Measurements from ENCODE around the gene PLCL1.

PLCL1 gene

GRCh38 chr2:198073253-198073652 is 268.9 kb downstream of the PLCL1 start:
- no peak for DNase-seq

- no peak for DNase-seq
These were observed 273.1 kb downstream of the PLCL1 start for GRCh38 chr2:198077477-198077876.

- no peak for DNase-seq
These were observed 276.7 kb downstream of the PLCL1 start for GRCh38 chr2:198080879-198081765.

- no peak for DNase-seq
These were observed 279.8 kb downstream of the PLCL1 start for GRCh38 chr2:198084156-198084555.

- no peak for DNase-seq
These were observed 291.6 kb downstream of the PLCL1 start for GRCh38 chr2:198096002-198096401.

GRCh38 chr2:198096965-198097364 is 292.6 kb downstream of the PLCL1 start:
- DNase-seq, result no peak

GRCh38 chr2:198097630-198098029 is 293.2 kb downstream of the PLCL1 start:
- DNase-seq, result no peak

- no peak for DNase-seq
These were observed 294.0 kb downstream of the PLCL1 start for GRCh38 chr2:198098386-198098785.

- DNase-seq, result no peak
These were observed 294.5 kb downstream of the PLCL1 start for GRCh38 chr2:198098918-198099317.

- no peak for DNase-seq
These were observed 296.0 kb downstream of the PLCL1 start for GRCh38 chr2:198100346-198100745.

- DNase-seq, result no peak
These were observed 297.3 kb downstream of the PLCL1 start for GRCh38 chr2:198101688-198102087.

- DNase-seq, result no peak
These were observed 297.7 kb downstream of the PLCL1 start for GRCh38 chr2:198102120-198102519.

GRCh38 chr2:198102856-198103255 is 298.5 kb downstream of the PLCL1 start:
- no peak for DNase-seq

GRCh38 chr2:198106621-198107385 is 302.4 kb downstream of the PLCL1 start:
- no peak for DNase-seq

GRCh38 chr2:198113316-198113715 is 308.9 kb downstream of the PLCL1 start:
- DNase-seq, result no peak

- no peak for DNase-seq
These were observed 309.7 kb downstream of the PLCL1 start for GRCh38 chr2:198114064-198114463.

- no peak for DNase-seq
These were observed 310.8 kb downstream of the PLCL1 start for GRCh38 chr2:198115201-198115600.

- DNase-seq, result no peak
These were observed 312.4 kb downstream of the PLCL1 start for GRCh38 chr2:198116756-198117155.

GRCh38 chr2:198117406-198118041 is 313.1 kb downstream of the PLCL1 start:
- no peak for DNase-seq

GRCh38 chr2:198127627-198128026 is 323.2 kb downstream of the PLCL1 start:
- DNase-seq, result peak; percentile 64

- no peak for DNase-seq
These were observed 325.2 kb downstream of the PLCL1 start for GRCh38 chr2:198129609-198130008.

GRCh38 chr2:198134293-198134955 is 330.0 kb downstream of the PLCL1 start:
- DNase-seq, result no peak

- no peak for DNase-seq
These were observed 331.1 kb downstream of the PLCL1 start for GRCh38 chr2:198135481-198135934.
